Neuronal stem cell (in vitro differentiated cells): Measurements from ENCODE around the gene ABCA10.

Source experiments
- DNase-seq: peaks from one replicate; pipeline ENCODE4 v3.0.0-alpha.2; 2013; ENCODE audit warnings: low spot score
- H2AFZ ChIP-seq: one replicate; pipeline ENCODE4 v1.6.1; 2013; ENCODE audit warnings: mild to moderate bottlenecking, low read length, inconsistent platforms
- H2AK5ac ChIP-seq: 2 replicates; pipeline ENCODE4 v1.6.1; 2013; ENCODE audit warnings: low read depth, mild to moderate bottlenecking, inconsistent platforms, low read length, moderate library complexity, mixed read lengths
- H2BK120ac ChIP-seq: 2 replicates; pipeline ENCODE4 v1.6.1; 2013; ENCODE audit warnings: low read depth, mild to moderate bottlenecking, inconsistent platforms, low read length, moderate library complexity, mixed read lengths
- H2BK12ac ChIP-seq: one replicate; pipeline ENCODE4 v1.6.1; 2013; ENCODE audit warnings: low read length, inconsistent platforms
- H2BK15ac ChIP-seq: 2 replicates; pipeline ENCODE4 v1.6.1; 2013; ENCODE audit warnings: mild to moderate bottlenecking, low read length, inconsistent platforms, mixed read lengths
- H2BK5ac ChIP-seq: one replicate; pipeline ENCODE4 v1.6.1; 2013; ENCODE audit warnings: inconsistent platforms, mild to moderate bottlenecking, low read length, moderate library complexity
- H3K14ac ChIP-seq: one replicate; pipeline ENCODE4 v1.6.1; 2013; ENCODE audit warnings: low read length, inconsistent platforms
- H3K18ac ChIP-seq: 2 replicates; pipeline ENCODE4 v1.6.1; 2013; ENCODE audit warnings: low read length, inconsistent platforms
- H3K23ac ChIP-seq: 2 replicates; pipeline ENCODE4 v1.6.1; 2013; ENCODE audit warnings: low read depth, mild to moderate bottlenecking, mixed read lengths, low read length, inconsistent platforms; ENCODE audit not compliant: poor library complexity
- H3K27ac ChIP-seq: replicated peaks from 3 replicates; pipeline ENCODE4 v1.5.1; 2013; ENCODE audit warnings: low read length, inconsistent platforms
- H3K27me3 ChIP-seq, 3 experiments: 2 replicates each; pipeline ENCODE4 v1.6.1; 2013; ENCODE audit warnings: low read length in 3 of 3, mild to moderate bottlenecking in 2 of 3, inconsistent platforms in 1 of 3, low read depth in 1 of 3, mixed read lengths in 1 of 3, moderate library complexity in 1 of 3; ENCODE audit not compliant: control insufficient read depth in 3 of 3, insufficient read depth in 3 of 3
- H3K36me3 ChIP-seq, 2 donors: replicated peaks in 1 of 2; 2 replicates each; pipeline ENCODE4 v1.6.1; 2013; ENCODE audit warnings: low read length in 2 of 2; ENCODE audit not compliant: control insufficient read depth in 2 of 2, insufficient read depth in 2 of 2
- H3K4ac ChIP-seq: 2 replicates; pipeline ENCODE4 v1.6.1; 2013; ENCODE audit warnings: inconsistent platforms, mild to moderate bottlenecking, low read length, moderate library complexity
- H3K4me1 ChIP-seq, 2 donors: 1 replicate in 1 of 2; 2 replicates in 1 of 2; pipeline ENCODE4 v1.6.1; 2013; ENCODE audit warnings: low read length in 2 of 2, low read depth in 1 of 2; ENCODE audit not compliant: control insufficient read depth in 2 of 2, insufficient read depth in 1 of 2
- H3K4me2 ChIP-seq: one replicate; pipeline ENCODE4 v1.6.1; 2013; ENCODE audit warnings: mild to moderate bottlenecking, low read length, inconsistent platforms; ENCODE audit not compliant: insufficient read depth, poor library complexity, severe bottlenecking
- H3K4me3 ChIP-seq, 2 donors: 2 replicates each; pipeline ENCODE4 v1.5.1; 2013; ENCODE audit warnings: low read length in 2 of 2, mild to moderate bottlenecking in 2 of 2, inconsistent platforms in 1 of 2, moderate library complexity in 1 of 2
- H3K79me1 ChIP-seq: one replicate; pipeline ENCODE4 v1.6.1; 2013; ENCODE audit warnings: low read depth, mild to moderate bottlenecking, inconsistent platforms, low read length, moderate library complexity
- H3K9ac ChIP-seq: one replicate; pipeline ENCODE4 v1.6.1; 2013; ENCODE audit warnings: mild to moderate bottlenecking, low read depth, low read length, inconsistent platforms; ENCODE audit not compliant: poor library complexity
- H3K9me3 ChIP-seq, 2 donors: replicated peaks in 1 of 2; 2 replicates each; pipeline versions ENCODE3 to v1.6.1; 2013; ENCODE audit warnings: low read length in 2 of 2, mild to moderate bottlenecking in 2 of 2, inconsistent platforms in 1 of 2, low read depth in 1 of 2, mixed read lengths in 1 of 2, moderate library complexity in 1 of 2; ENCODE audit not compliant: control insufficient read depth in 2 of 2, insufficient read depth in 1 of 2
- H4K8ac ChIP-seq: one replicate; pipeline ENCODE4 v1.6.1; 2013; ENCODE audit warnings: low read depth, mild to moderate bottlenecking, inconsistent platforms, low read length, moderate library complexity
- H4K91ac ChIP-seq: one replicate; pipeline ENCODE4 v1.6.1; 2013; ENCODE audit warnings: low read length, low read depth, mild to moderate bottlenecking, inconsistent platforms; ENCODE audit not compliant: poor library complexity
- WGBS, 2 donors: extraction: QIAGEN DNeasy Blood & Tissue Kit; methylation state at CpG; one replicate each; pipeline ENCODE4 v1.1.7; 2013; ENCODE audit warnings: missing lambda C conversion rate in 2 of 2, mixed read lengths in 1 of 2; ENCODE audit not compliant: insufficient read length in 2 of 2, insufficient replicate concordance in 1 of 2; ENCODE audit errors: extremely low coverage in 2 of 2; 5-methylcytosine and 5-hydroxymethylcytosine counted together

The ABCA10 gene

GRCh38 chr17:69159418-69159817 lies 69.2 kb downstream of the ABCA10 start:
- Histone ChIP-seq H4K8ac (no peak overlapping the region), H3K4me1 (no peaks in the 10 kb centered on the region), H3K79me1 (no peaks in the 10 kb centered on the region), H4K91ac (no peak overlapping the region), H3K4me2 (no peak overlapping the region), H3K9me3 (no peaks in the 10 kb centered on the region), H3K4ac (no peak overlapping the region), H3K36me3 (no peaks in the 10 kb centered on the region), H3K4me3 (no peak overlapping the region), H2AK5ac (no peak overlapping the region), H3K18ac (no peak overlapping the region), H3K9ac (no peak overlapping the region), H2BK12ac (no peak overlapping the region), H3K27ac (no peak overlapping the region), H2BK15ac (no peak overlapping the region), H2AFZ (no peak overlapping the region), H2BK120ac (no peak overlapping the region), H2BK5ac (no peak overlapping the region), H3K14ac (no peak overlapping the region), H3K27me3 (no peaks in the 10 kb centered on the region), H3K23ac (no peak overlapping the region)
- no peak for DNase-seq

GRCh38 chr17:69154267-69154666 lies 74.4 kb downstream of the ABCA10 start:
- DNase-seq: no peak
- no peaks in the 10 kb centered on the region for H3K36me3 ChIP-seq
- H3K4ac ChIP-seq: no peak overlapping the region
- H3K4me2 ChIP-seq: no peak overlapping the region
- no peak overlapping the region for H3K18ac ChIP-seq
- no peak overlapping the region for H3K23ac ChIP-seq
- no peak overlapping the region for H2AFZ ChIP-seq
- H3K27me3 ChIP-seq: no peaks in the 10 kb centered on the region
- no peak overlapping the region for H3K27ac ChIP-seq
- no peaks in the 10 kb centered on the region for H3K79me1 ChIP-seq
- H4K8ac ChIP-seq: no peak overlapping the region
- H2BK15ac ChIP-seq: no peak overlapping the region
- no peaks in the 10 kb centered on the region for H3K4me1 ChIP-seq
- H2AK5ac ChIP-seq: no peak overlapping the region
- no peak overlapping the region for H3K9ac ChIP-seq
- no peak overlapping the region for H3K14ac ChIP-seq
- H2BK5ac ChIP-seq: no peak overlapping the region
- H3K4me3 ChIP-seq: no peak overlapping the region
- H4K91ac ChIP-seq: no peak overlapping the region
- H3K9me3 ChIP-seq: no peaks in the 10 kb centered on the region
- no peak overlapping the region for H2BK120ac ChIP-seq
- no peak overlapping the region for H2BK12ac ChIP-seq
- WGBS, 2 donors: no CpG with 5 or more reads among the region's 2 CpGs

- H2BK12ac ChIP-seq: no peak overlapping the region
- no peak overlapping the region for H3K18ac ChIP-seq
- H2BK120ac ChIP-seq: no peak overlapping the region
- no peak overlapping the region for H3K9ac ChIP-seq
- no peak overlapping the region for H2BK15ac ChIP-seq
- DNase-seq: no peak
- no peak overlapping the region for H3K4me2 ChIP-seq
- peaks cover 0 to 2% of the 10 kb centered on the region in 2 donors for H3K4me1 ChIP-seq
- WGBS, 2 donors: no CpG with 5 or more reads among the region's 1 CpG
- H4K91ac ChIP-seq: no peak overlapping the region
- H2BK5ac ChIP-seq: no peak overlapping the region
- H3K27ac ChIP-seq: no peak overlapping the region
- H3K14ac ChIP-seq: no peak overlapping the region
- no peak overlapping the region for H2AK5ac ChIP-seq
- H3K23ac ChIP-seq: no peak overlapping the region
- H3K27me3 ChIP-seq: no peaks in the 10 kb centered on the region
- H3K4ac ChIP-seq: no peak overlapping the region
- no peaks in the 10 kb centered on the region for H3K79me1 ChIP-seq
- H3K4me3 ChIP-seq: no peak overlapping the region
- no peaks in the 10 kb centered on the region for H3K9me3 ChIP-seq
- no peak overlapping the region for H2AFZ ChIP-seq
- H3K36me3 ChIP-seq: no peaks in the 10 kb centered on the region
- no peak overlapping the region for H4K8ac ChIP-seq
Measured at GRCh38 chr17:69150333-69150732, 78.3 kb downstream of the ABCA10 start.

- Histone ChIP-seq H3K36me3 (no peaks in the 10 kb centered on the region), H4K91ac (no peak overlapping the region), H3K4me2 (no peak overlapping the region), H3K27me3 (no peaks in the 10 kb centered on the region), H2AK5ac (no peak overlapping the region), H3K14ac (no peak overlapping the region), H3K4me1 (peaks cover 0 to 2% of the 10 kb centered on the region in 2 donors), H3K23ac (no peak overlapping the region), H3K79me1 (no peaks in the 10 kb centered on the region), H3K4me3 (no peak overlapping the region), H2BK15ac (no peak overlapping the region), H4K8ac (no peak overlapping the region), H3K18ac (no peak overlapping the region), H3K9ac (no peak overlapping the region), H2BK12ac (no peak overlapping the region), H2AFZ (no peak overlapping the region), H3K27ac (no peak overlapping the region), H3K4ac (no peak overlapping the region), H2BK120ac (no peak overlapping the region), H2BK5ac (no peak overlapping the region), H3K9me3 (no peaks in the 10 kb centered on the region)
- no peak for DNase-seq
- no CpG with 5 or more reads among the region's 2 CpGs for WGBS, 2 donors
Measured at GRCh38 chr17:69147460-69147859, 81.2 kb downstream of the ABCA10 start.
